ENCODE measurements around the gene ROBO4.

- TF ChIP-seq POLR2A (IDR thresholded peaks at IDR 0.05; ENCODE audit: borderline replicate concordance, extremely low read depth, insufficient read depth, insufficient read length) (no peak), CTCF (IDR thresholded peaks at IDR 0.05 in 2 of 3, conservative IDR thresholded peaks at IDR 0.05 in 1 of 3; ENCODE audit: borderline replicate concordance in 1 of 3, insufficient read depth in 1 of 3, low read depth in 2 of 3, low read length in 2 of 3) (no peak), SIN3A (IDR thresholded peaks at IDR 0.05; ENCODE audit: low read depth) (no peak), ZFX (IDR thresholded peaks at IDR 0.05) (no peak), ZNF274 (IDR thresholded peaks at IDR 0.05; ENCODE audit: low read depth, low read length) (no peak), POLR2AphosphoS5 (IDR thresholded peaks at IDR 0.05; ENCODE audit: low read depth, low read length) (no peak), REST (IDR thresholded peaks at IDR 0.05; ENCODE audit: low read depth) (no peak)
- TF ChIP-seq, protein P1, sequence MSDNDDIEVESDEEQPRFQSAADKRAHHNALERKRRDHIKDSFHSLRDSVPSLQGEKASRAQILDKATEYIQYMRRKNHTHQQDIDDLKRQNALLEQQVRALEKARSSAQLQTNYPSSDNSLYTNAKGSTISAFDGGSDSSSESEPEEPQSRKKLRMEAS (IDR thresholded peaks at IDR 0.05): no peak
These were observed 10.5 kb downstream of the ROBO4 start for GRCh38 chr11:124886978-124887666.

All from HCT116 (cell line).